Measurements from ENCODE around the gene NIN.

NIN gene

GRCh38 chr14:50836515-50836914, 5.6 kb upstream of the NIN start:
- intact Hi-C loops (cut with DNase I; ENCODE audit: low total_unique reads) = no loop called here
- Histone ChIP-seq H3K9me3 (no peaks in the 10 kb centered on the region), H3K36me3 (no peaks in the 10 kb centered on the region), H3K4me3 (no peak overlapping the region), H3K27ac (no peak overlapping the region), H3K4me1 (peaks cover 0 to 6% (median 3%) of the 10 kb centered on the region in 4 donors), H3K27me3 (peaks cover 0 to 3% of the 10 kb centered on the region in 2 donors)
- TF ChIP-seq CTCF (IDR thresholded peaks at IDR 0.05) = no peak
- DNase-seq = no peak

DNA sequence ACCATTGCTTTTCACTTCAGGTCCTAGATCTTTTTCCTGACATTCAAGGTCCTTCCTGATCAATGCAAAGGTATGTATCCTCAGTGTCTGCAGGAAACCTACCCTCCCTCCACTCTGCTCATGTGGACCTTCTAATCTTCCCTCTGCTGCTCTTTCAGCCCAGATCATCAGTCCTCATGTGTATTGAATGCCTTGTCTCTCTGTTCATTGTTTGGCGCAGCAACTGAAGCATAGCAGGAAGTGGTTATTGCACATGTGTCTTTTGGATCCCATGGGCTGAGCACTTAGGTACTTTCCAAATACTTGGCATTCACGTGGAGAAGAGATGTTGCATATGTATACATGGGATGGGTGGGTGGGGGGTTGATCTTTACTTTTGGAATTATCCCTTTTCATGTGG, 4.3 kb upstream of the NIN start:
- no peak overlapping the region for H3K27ac ChIP-seq
- no peaks in the 10 kb centered on the region for H3K36me3 ChIP-seq
- no peaks in the 10 kb centered on the region for H3K9me3 ChIP-seq
- H3K4me1 ChIP-seq = peaks cover 0 to 7% (median 3%) of the 10 kb centered on the region in 4 donors
- intact Hi-C loops (cut with DNase I; ENCODE audit: low total_unique reads) = no loop called here
- DNase-seq = no peak
- no peak for TF ChIP-seq CTCF (IDR thresholded peaks at IDR 0.05)
- H3K27me3 ChIP-seq = peaks cover 0 to 3% of the 10 kb centered on the region in 2 donors
- no peak overlapping the region for H3K4me3 ChIP-seq

- TF ChIP-seq CTCF (IDR thresholded peaks at IDR 0.05) = no peak
- no peaks in the 10 kb centered on the region for H3K9me3 ChIP-seq
- intact Hi-C loops (cut with DNase I; ENCODE audit: low total_unique reads) = no loop called here
- no peak for DNase-seq
- H3K4me3 ChIP-seq = no peak overlapping the region
- H3K4me1 ChIP-seq = peaks cover 0 to 9% (median 3%) of the 10 kb centered on the region in 4 donors
- H3K27ac ChIP-seq = no peak overlapping the region
- H3K36me3 ChIP-seq = no peaks in the 10 kb centered on the region
- H3K27me3 ChIP-seq = peaks cover 0 to 3% of the 10 kb centered on the region in 2 donors
Observed at GRCh38 chr14:50834802-50835276, 3.9 kb upstream of the NIN start.

GRCh38 chr14:50832935-50833630, 2.1 kb upstream of the NIN start:
- Histone ChIP-seq H3K36me3 (no peaks in the 10 kb centered on the region), H3K9me3 (no peaks in the 10 kb centered on the region), H3K4me3 (no peak overlapping the region), H3K4me1 (peaks cover 4 to 18% (median 15%) of the 10 kb centered on the region in 4 donors), H3K27ac (no peak overlapping the region), H3K27me3 (peaks cover 0 to 2% of the 10 kb centered on the region in 2 donors)
- intact Hi-C loops (cut with DNase I; ENCODE audit: low total_unique reads) = no loop called here
- no peak for DNase-seq
- TF ChIP-seq CTCF (IDR thresholded peaks at IDR 0.05) = no peak

- H3K27ac ChIP-seq = peak overlapping the region; percentile 86 to 88
- intact Hi-C loops (cut with DNase I; ENCODE audit: low total_unique reads) = no loop called here
- peaks cover 4 to 18% (median 15%) of the 10 kb centered on the region in 4 donors for H3K4me1 ChIP-seq
- no peaks in the 10 kb centered on the region for H3K9me3 ChIP-seq
- H3K27me3 ChIP-seq = no peaks in the 10 kb centered on the region
- H3K36me3 ChIP-seq = no peaks in the 10 kb centered on the region
- TF ChIP-seq CTCF (IDR thresholded peaks at IDR 0.05) = no peak
- no peak for DNase-seq
- H3K4me3 ChIP-seq = peak overlapping the region; percentile 87 to 92
Observed at GRCh38 chr14:50831726-50832168, 785 bp upstream of the NIN start.

All from tibial artery (tissue), 4 donors.